CD14-positive monocyte (primary cell): ENCODE data around the gene TEPSIN. TPM values are rescaled to one million over a fixed set of nuclear protein-coding genes. Genes with fewer than 3 reads are reported as not detected.

ENCODE experiments used
- DNase-seq, 3 donors: peaks; one replicate each; pipeline ENCODE4 v3.0.0-alpha.2; 2011 to 2022
- H2AFZ ChIP-seq: 2 replicates; pipeline ENCODE4 v1.6.0; 2012; ENCODE audit warnings: mild to moderate bottlenecking, low read depth, low read length, inconsistent platforms; ENCODE audit not compliant: insufficient read depth, poor library complexity, severe bottlenecking
- H3K27ac ChIP-seq, 2 donors: 1 replicate in 1 of 2; 2 replicates in 1 of 2; pipeline ENCODE4 v1.5.1; 2012 to 2013; ENCODE audit warnings: low read length in 2 of 2, control low read depth in 1 of 2, inconsistent platforms in 1 of 2, low read depth in 1 of 2, mild to moderate bottlenecking in 1 of 2
- H3K27me3 ChIP-seq, 2 donors: one replicate each; pipeline versions ENCODE4 v1.6.0 to v1.6.1; 2011 to 2013; ENCODE audit warnings: low read length in 2 of 2; ENCODE audit not compliant: control insufficient read depth in 2 of 2, insufficient read depth in 2 of 2
- H3K36me3 ChIP-seq, 2 donors: replicated peaks in 1 of 2; 1 replicate in 1 of 2; 2 replicates in 1 of 2; pipeline versions ENCODE4 v1.5.1 to v1.6.1; 2012 to 2013; ENCODE audit warnings: low read length in 2 of 2, control low read depth in 1 of 2, inconsistent platforms in 1 of 2, mild to moderate bottlenecking in 1 of 2; ENCODE audit not compliant: insufficient read depth in 2 of 2, control insufficient read depth in 1 of 2
- H3K4me1 ChIP-seq, 2 donors: 1 replicate in 1 of 2; 2 replicates in 1 of 2; pipeline versions ENCODE4 v1.5.1 to v1.6.1; 2012 to 2013; ENCODE audit warnings: low read length in 2 of 2, control low read depth in 1 of 2, inconsistent platforms in 1 of 2, mild to moderate bottlenecking in 1 of 2, moderate library complexity in 1 of 2; ENCODE audit not compliant: insufficient read depth in 2 of 2, control insufficient read depth in 1 of 2
- H3K4me2 ChIP-seq: replicated peaks from 2 replicates; pipeline ENCODE3; 2012; ENCODE audit warnings: low read length, moderate library complexity, mild to moderate bottlenecking; ENCODE audit not compliant: poor library complexity, severe bottlenecking; ENCODE audit errors: extremely low read depth
- H3K4me3 ChIP-seq, 3 experiments: fragments of 200-600 bp in 1 of 3; sonication (generic) in 1 of 3; replicated peaks in 1 of 3; 1 replicate in 2 of 3; 2 replicates in 1 of 3; pipeline ENCODE4 v1.5.1; 2011 to 2013; ENCODE audit warnings: low read length in 3 of 3, mild to moderate bottlenecking in 3 of 3, control low read depth in 2 of 3, low read depth in 2 of 3, inconsistent platforms in 1 of 3, moderate library complexity in 1 of 3
- H3K79me2 ChIP-seq: 2 replicates; pipeline ENCODE4 v1.6.0; 2012; ENCODE audit warnings: mild to moderate bottlenecking, control low read depth, inconsistent platforms, low read length, moderate library complexity; ENCODE audit not compliant: insufficient read depth
- H3K9ac ChIP-seq: 2 replicates; pipeline ENCODE4 v1.6.0; 2017; ENCODE audit warnings: low read length, mild to moderate bottlenecking; ENCODE audit not compliant: insufficient read depth, poor library complexity, severe bottlenecking
- H3K9me3 ChIP-seq, 2 donors: replicated peaks in 1 of 2; 1 replicate in 1 of 2; 2 replicates in 1 of 2; pipeline versions ENCODE4 v1.5.1 to v1.6.1; 2012 to 2013; ENCODE audit warnings: low read length in 2 of 2, control low read depth in 1 of 2; ENCODE audit not compliant: control insufficient read depth in 1 of 2, insufficient read depth in 1 of 2
- H4K20me1 ChIP-seq: 2 replicates; pipeline ENCODE4 v1.6.0; 2012; ENCODE audit warnings: mild to moderate bottlenecking, low read length, control low read depth, moderate library complexity; ENCODE audit not compliant: insufficient read depth
- H3K27ac Mint-ChIP-seq, 7 donors: one replicate each; pipeline ENCODE4 v1.8.0; 2020; ENCODE audit warnings: mild to moderate bottlenecking in 7 of 7, mixed read lengths in 7 of 7, moderate library complexity in 6 of 7, inconsistent platforms in 2 of 7
- H3K27me3 Mint-ChIP-seq, 3 donors: one replicate each; pipeline ENCODE4 v1.8.0; 2021 to 2022; ENCODE audit warnings: low read depth in 3 of 3, mild to moderate bottlenecking in 3 of 3, mixed read lengths in 3 of 3, moderate library complexity in 3 of 3, inconsistent platforms in 1 of 3
- H3K36me3 Mint-ChIP-seq, 2 donors: one replicate each; pipeline ENCODE4 v1.8.0; 2020; ENCODE audit warnings: mixed read lengths in 2 of 2, inconsistent platforms in 1 of 2, mild to moderate bottlenecking in 1 of 2
- H3K4me1 Mint-ChIP-seq: one replicate; pipeline ENCODE4 v1.8.0; 2020; ENCODE audit warnings: mild to moderate bottlenecking, mixed read lengths
- H3K4me3 Mint-ChIP-seq, 2 donors: one replicate each; pipeline ENCODE4 v1.8.0; 2020; ENCODE audit warnings: mild to moderate bottlenecking in 2 of 2, mixed read lengths in 2 of 2, moderate library complexity in 1 of 2
- H3K9me3 Mint-ChIP-seq, 7 donors: one replicate each; pipeline ENCODE4 v1.8.0; 2020 to 2022; ENCODE audit warnings: mixed read lengths in 7 of 7, mild to moderate bottlenecking in 6 of 7, moderate library complexity in 6 of 7, inconsistent platforms in 2 of 7
- WGBS: methylation state at CpG from one replicate; pipeline ENCODE4 v1.1.5; 2013; ENCODE audit warnings: missing lambda C conversion rate; ENCODE audit not compliant: insufficient coverage; 5-methylcytosine and 5-hydroxymethylcytosine counted together
- intact Hi-C, 2 donors: fragments of 100-400 bp; cut with micrococcal nuclease; formaldehyde crosslinking; loops; one replicate each; pipeline versions ENCODE4 v1.15.0 to v1.15.1; 2023
- polyA plus RNA-seq, 3 donors: library from polyadenylated mRNA; depleted of rRNA in 1 of 3; unstranded in 2 of 3; stranded (reverse) in 1 of 3; fragments of 300-500 nt in 2 of 3; fragments of >200 nt in 1 of 3; fragmentation: Illumina TruSeq in 2 of 3; gene quantifications; 1 replicate in 2 of 3; 2 replicates in 1 of 3; pipeline ENCODE4 v1.2.3, GENCODE V29; 2012 to 2021
- TF ChIP-seq, protein P1 (sequence below): fragments of 200-600 bp; IDR thresholded peaks from one replicate; pipeline ENCODE4 v1.8.0; 2022; ENCODE audit warnings: antibody characterized with exemption, mild to moderate bottlenecking

Gene TEPSIN
- polyA plus RNA-seq, 3 donors = 3.4 to 136 (median 4.5) TPM

- peaks cover 4 to 18% of the 10 kb centered on the region in 2 donors for H3K36me3 ChIP-seq
- H3K4me1 Mint-ChIP-seq = peaks cover 2% of the 10 kb centered on the region
- H3K27ac Mint-ChIP-seq = no peak overlapping the region
- no peaks in the 10 kb centered on the region for H3K79me2 ChIP-seq
- H3K27me3 Mint-ChIP-seq = no peaks in the 10 kb centered on the region
- H3K9me3 ChIP-seq = no peaks in the 10 kb centered on the region
- WGBS = 97% methylated on average over 9 of the region's 14 CpGs
- TF ChIP-seq, protein P1, sequence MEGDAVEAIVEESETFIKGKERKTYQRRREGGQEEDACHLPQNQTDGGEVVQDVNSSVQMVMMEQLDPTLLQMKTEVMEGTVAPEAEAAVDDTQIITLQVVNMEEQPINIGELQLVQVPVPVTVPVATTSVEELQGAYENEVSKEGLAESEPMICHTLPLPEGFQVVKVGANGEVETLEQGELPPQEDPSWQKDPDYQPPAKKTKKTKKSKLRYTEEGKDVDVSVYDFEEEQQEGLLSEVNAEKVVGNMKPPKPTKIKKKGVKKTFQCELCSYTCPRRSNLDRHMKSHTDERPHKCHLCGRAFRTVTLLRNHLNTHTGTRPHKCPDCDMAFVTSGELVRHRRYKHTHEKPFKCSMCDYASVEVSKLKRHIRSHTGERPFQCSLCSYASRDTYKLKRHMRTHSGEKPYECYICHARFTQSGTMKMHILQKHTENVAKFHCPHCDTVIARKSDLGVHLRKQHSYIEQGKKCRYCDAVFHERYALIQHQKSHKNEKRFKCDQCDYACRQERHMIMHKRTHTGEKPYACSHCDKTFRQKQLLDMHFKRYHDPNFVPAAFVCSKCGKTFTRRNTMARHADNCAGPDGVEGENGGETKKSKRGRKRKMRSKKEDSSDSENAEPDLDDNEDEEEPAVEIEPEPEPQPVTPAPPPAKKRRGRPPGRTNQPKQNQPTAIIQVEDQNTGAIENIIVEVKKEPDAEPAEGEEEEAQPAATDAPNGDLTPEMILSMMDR = no peak
- H3K4me3 Mint-ChIP-seq = no peak overlapping the region
- peaks cover 2 to 4% of the 10 kb centered on the region in 2 donors for H3K4me1 ChIP-seq
- no peak overlapping the region for H3K27ac ChIP-seq
- peaks cover 10 to 29% of the 10 kb centered on the region in 2 donors for H3K36me3 Mint-ChIP-seq
- no peaks in the 10 kb centered on the region for H3K9me3 Mint-ChIP-seq
- no peak overlapping the region for H3K9ac ChIP-seq
- intact Hi-C loops = no loop called here
- no peak overlapping the region for H2AFZ ChIP-seq
- no peak overlapping the region for H3K4me3 ChIP-seq
- DNase-seq = no peak
- H3K27me3 ChIP-seq = no peaks in the 10 kb centered on the region
- no peak overlapping the region for H3K4me2 ChIP-seq
- no peaks in the 10 kb centered on the region for H4K20me1 ChIP-seq
These were observed 41.5 kb downstream of the TEPSIN start for GRCh38 chr17:81197409-81197795.

DNA sequence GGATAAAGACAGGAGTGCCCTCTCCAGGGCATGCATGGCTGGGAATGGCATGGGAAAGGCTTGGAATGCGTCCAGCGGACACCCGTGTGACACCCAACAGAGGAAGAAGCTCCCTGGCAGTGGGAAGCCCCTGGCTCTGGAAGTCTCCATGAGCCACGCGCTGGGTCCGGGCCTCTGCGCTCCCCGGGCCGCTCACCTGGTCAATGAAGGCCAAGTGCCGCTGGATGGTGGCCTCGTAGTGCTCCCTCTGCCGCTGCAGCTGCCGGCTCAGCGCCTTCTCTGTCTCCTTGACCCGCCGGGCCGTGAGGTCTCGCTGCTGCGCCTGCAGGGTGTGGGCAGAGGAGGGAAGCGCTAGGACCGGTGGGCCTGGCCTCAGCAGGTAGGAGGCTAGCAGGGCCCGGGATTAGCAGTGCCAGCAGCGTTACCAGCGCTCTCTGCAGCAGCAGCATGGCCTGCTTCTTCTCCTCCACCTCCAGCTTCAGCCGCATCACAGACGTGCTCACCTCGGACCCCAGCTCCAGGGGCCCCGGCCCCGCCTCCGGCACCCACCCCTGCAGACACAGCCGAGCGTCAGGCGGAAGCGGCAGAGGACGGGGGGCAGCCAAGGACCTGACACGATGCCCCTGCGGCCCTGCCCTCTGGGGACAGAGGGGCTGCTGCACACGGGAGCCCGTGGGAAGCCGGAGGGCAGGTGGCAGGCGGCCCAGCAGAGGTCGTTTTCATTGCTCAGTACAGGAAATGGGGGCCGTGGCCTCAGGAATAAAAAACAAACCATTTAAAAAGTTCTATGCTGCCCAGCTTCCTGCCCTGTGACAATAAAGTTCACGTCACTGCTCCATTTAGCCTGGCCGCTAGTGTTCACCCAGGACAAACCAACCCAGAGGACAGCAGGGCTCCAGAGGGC is 42.1 kb downstream of the TEPSIN start:
- Histone ChIP-seq H2AFZ (no peak overlapping the region), H3K36me3 (peaks cover 4 to 18% of the 10 kb centered on the region in 2 donors), H3K4me3 (no peak overlapping the region), H3K9me3 (no peaks in the 10 kb centered on the region), H3K79me2 (no peaks in the 10 kb centered on the region), H4K20me1 (no peaks in the 10 kb centered on the region), H3K4me1 (peaks cover 2 to 4% of the 10 kb centered on the region in 2 donors), H3K4me2 (no peak overlapping the region), H3K9ac (no peak overlapping the region), H3K27me3 (no peaks in the 10 kb centered on the region), H3K27ac (no peak overlapping the region)
- 91% methylated on average over 39 of the region's 45 CpGs for WGBS
- Mint-ChIP-seq H3K27ac (no peak overlapping the region), H3K9me3 (no peaks in the 10 kb centered on the region), H3K36me3 (peaks cover 10 to 29% of the 10 kb centered on the region in 2 donors), H3K27me3 (no peaks in the 10 kb centered on the region), H3K4me3 (no peak overlapping the region), H3K4me1 (peaks cover 2% of the 10 kb centered on the region)
- DNase-seq = no peak
- TF ChIP-seq, protein P1 = no peak
- intact Hi-C loops = no loop called here
